Sigmoid colon (tissue), 4 donors: ENCODE data around the gene FAT2.

Experiments
- CTCF ChIP-seq, 4 experiments: fragments of 450-650 bp in 3 of 4; fragments of 200-600 bp in 1 of 4; IDR thresholded peaks; one replicate each; pipeline ENCODE4 v1.5.1; 2016 to 2019; ENCODE audit warnings: antibody characterized with exemption in 4 of 4, mild to moderate bottlenecking in 3 of 4, moderate library complexity in 2 of 4
- POLR2A ChIP-seq, 2 donors: fragments of 450-650 bp; IDR thresholded peaks; one replicate each; pipeline ENCODE4 v1.6.1; 2016; ENCODE audit warnings: antibody characterized with exemption in 2 of 2, mild to moderate bottlenecking in 2 of 2, moderate library complexity in 2 of 2
- POLR2AphosphoS5 ChIP-seq, 4 donors: sonication (generic); formaldehyde crosslinking; IDR thresholded peaks; one replicate each; pipeline ENCODE4 v1.6.1; 2017; ENCODE audit warnings: antibody characterized with exemption in 4 of 4

GRCh38 chr5:151638619-151639018, 47.5 kb upstream of the FAT2 start:
- TF ChIP-seq POLR2A (IDR thresholded peaks at IDR 0.05) (no peak), CTCF (IDR thresholded peaks at IDR 0.05) (no peak), POLR2AphosphoS5 (IDR thresholded peaks at IDR 0.05) (no peak)
